Epithelial cell of esophagus (primary cell): ENCODE results near the gene TTC39A.

Experiments
- DNase-seq: peaks from one replicate; pipeline ENCODE4 v3.0.0; 2010; ENCODE audit warnings: low read depth
- H3K4me3 ChIP-seq: 2 replicates; pipeline ENCODE4 v1.5.1; 2011; ENCODE audit warnings: mild to moderate bottlenecking, low read length, control low read depth
- TF ChIP-seq, protein P1 (sequence below): IDR thresholded peaks from 2 replicates; pipeline ENCODE4 v1.5.1; 2011; ENCODE audit warnings: low read depth, mild to moderate bottlenecking, low read length, control low read depth, inconsistent platforms; ENCODE audit not compliant: insufficient read depth; ENCODE audit errors: missing control alignments

Gene TTC39A

DNA sequence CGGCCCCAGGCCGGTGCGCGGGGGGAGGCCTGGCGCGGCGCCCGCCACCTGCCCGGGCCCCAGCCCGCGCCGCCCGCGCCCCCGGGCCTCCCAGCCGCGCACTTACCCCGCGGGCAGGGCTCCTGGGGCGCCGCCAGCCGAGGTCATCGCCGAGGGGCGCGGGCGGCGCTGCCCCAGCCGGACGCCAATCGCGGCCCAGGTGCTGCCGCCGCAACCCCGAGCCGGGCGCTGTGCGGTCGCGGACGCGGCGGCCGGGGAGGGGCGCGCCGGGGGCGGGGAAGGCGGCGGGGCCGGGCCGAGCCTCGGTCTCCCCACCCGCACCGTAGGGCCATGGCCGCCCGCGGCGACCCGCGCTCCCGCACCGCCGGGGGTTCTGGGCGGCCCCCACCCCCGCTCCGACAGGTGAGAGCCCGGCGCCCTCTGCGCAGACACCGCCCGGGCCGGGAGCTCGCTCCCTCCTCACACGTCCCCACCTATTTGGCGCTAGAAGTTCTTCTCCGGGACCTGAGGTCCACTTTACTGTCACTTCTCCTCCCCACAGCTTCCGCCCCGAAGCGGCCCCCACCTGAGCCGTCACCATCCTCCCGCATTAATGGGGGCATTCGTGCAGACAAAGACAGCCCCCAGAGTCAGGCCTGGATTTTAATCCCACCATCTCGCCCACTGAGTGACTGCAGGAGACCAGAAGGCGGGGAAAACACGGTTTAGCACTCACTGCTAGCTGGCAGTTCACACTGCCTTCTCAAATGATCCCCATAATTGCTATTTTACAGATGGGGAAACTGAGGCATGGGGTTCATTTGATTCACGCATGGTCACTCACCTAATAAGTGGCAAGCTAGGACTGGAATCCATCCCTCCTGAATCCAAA is at the start of gene TTC39A:
TTC39A (minus strand) TSS at position 232 of the 871 bp plus-strand sequence; CDS start at position 147, 85 bp downstream.
- DNase-seq = no peak
- H3K4me3 ChIP-seq = peak within 1 kb of the TSS; percentile 32
- TF ChIP-seq, protein P1, sequence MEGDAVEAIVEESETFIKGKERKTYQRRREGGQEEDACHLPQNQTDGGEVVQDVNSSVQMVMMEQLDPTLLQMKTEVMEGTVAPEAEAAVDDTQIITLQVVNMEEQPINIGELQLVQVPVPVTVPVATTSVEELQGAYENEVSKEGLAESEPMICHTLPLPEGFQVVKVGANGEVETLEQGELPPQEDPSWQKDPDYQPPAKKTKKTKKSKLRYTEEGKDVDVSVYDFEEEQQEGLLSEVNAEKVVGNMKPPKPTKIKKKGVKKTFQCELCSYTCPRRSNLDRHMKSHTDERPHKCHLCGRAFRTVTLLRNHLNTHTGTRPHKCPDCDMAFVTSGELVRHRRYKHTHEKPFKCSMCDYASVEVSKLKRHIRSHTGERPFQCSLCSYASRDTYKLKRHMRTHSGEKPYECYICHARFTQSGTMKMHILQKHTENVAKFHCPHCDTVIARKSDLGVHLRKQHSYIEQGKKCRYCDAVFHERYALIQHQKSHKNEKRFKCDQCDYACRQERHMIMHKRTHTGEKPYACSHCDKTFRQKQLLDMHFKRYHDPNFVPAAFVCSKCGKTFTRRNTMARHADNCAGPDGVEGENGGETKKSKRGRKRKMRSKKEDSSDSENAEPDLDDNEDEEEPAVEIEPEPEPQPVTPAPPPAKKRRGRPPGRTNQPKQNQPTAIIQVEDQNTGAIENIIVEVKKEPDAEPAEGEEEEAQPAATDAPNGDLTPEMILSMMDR = no peak

DNA sequence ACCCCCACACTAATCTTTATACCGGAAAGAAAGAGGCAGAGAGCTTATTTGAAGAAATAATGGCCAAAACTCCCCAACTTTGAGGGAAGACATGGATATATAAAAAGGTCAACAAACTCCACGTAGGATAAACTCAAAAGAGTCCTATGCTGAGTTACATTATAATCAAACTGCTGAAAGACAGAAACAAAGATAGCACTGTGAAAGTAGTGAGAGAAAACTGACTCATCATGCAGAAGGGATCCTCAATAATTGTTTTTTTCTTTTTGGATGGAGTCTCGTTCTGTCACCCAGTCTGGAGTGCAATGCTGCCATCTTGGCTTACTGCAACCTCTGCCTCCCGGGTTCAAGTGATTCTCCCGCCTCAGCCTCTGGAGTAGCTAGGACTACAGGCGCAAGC is 48.5 kb upstream of the TTC39A start:
- TF ChIP-seq, protein P1 = no peak
- no peak for DNase-seq
- no peak overlapping the region for H3K4me3 ChIP-seq

DNA sequence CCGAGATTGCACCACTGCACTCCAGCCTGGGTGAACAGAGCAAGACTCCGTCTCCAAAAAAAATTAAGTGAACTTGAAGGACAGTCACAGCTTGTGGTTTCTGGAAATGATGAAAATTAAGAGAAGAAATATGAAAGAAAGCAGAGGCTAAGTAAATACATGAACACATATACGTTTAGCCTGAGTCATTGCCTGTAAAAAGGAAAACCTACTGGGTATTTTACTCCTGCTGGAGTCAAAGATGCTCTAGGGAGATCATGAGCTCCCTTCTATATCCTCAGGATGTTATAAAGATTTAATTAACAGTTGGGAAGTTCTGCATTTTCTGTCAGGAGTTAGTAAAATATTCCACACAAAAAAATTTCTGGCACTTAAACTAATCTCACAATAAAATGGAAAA is 43.5 kb upstream of the TTC39A start:
- TF ChIP-seq, protein P1 = no peak

DNA sequence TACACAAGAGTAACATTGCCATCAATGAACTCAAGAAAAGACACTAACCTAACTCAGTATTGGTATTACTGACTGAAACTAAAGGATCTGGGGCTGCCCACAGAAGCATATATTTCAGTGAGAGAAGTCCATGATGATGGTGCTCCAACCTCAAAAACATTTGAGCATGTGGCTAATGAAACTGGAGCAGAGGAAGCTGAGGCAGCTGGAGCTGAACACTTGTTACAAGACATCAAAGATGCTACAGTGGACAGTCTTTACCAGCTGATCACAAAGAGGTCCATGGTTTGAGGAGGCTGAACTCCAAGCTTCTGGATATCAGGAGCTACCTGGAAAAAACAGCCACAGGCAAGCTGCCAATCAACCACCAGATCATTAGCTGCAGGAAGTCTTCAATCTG is 42.2 kb upstream of the TTC39A start:
- TF ChIP-seq, protein P1 = no peak
- DNase-seq = no peak

More for the DNA sequence above, 43.5 kb upstream of the TTC39A start:
- H3K4me3 ChIP-seq = no peak overlapping the region
- DNase-seq = no peak

DNA sequence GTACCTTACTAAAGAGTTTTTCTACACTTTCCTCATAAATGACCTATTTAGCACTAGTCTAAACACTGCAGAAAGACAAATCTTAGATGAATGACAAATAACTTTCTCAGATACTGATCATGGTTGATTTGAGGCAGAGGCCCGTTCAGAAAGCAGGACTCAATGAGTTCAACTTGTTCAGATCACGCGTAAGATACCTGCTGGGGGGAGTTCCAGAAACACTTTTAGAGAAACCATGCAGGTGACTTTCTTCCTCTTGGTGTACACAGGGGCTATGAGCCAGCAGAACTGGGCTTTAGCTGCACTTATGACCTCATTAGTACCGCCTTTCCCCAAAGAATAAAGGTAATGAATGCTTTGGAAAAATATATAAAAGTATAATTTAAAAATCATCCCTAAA is 38.8 kb upstream of the TTC39A start:
- TF ChIP-seq, protein P1 = no peak
- DNase-seq = no peak
- H3K4me3 ChIP-seq = no peak overlapping the region

More for the DNA sequence above, 42.2 kb upstream of the TTC39A start:
- H3K4me3 ChIP-seq = no peak overlapping the region

DNA sequence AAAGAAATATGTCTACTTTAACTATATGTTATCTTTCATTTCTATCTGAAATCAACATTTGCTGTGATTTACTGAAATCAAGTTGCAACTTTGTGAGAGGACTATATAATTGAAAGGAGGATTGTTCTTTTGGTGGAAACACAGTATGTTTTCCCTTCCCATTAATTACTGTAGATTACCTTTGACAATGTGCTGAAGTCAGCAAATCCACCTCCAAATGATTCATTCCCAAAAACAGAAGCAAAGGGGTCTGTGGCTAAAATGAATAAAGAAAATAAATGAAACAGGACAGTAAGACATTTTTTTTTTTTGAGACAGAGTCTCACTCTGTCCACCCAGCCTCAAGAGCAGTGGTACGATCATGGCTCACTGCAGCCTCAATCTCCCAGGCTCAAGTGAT is 35.4 kb upstream of the TTC39A start:
- DNase-seq = no peak
- TF ChIP-seq, protein P1 = no peak
- no peak overlapping the region for H3K4me3 ChIP-seq

DNA sequence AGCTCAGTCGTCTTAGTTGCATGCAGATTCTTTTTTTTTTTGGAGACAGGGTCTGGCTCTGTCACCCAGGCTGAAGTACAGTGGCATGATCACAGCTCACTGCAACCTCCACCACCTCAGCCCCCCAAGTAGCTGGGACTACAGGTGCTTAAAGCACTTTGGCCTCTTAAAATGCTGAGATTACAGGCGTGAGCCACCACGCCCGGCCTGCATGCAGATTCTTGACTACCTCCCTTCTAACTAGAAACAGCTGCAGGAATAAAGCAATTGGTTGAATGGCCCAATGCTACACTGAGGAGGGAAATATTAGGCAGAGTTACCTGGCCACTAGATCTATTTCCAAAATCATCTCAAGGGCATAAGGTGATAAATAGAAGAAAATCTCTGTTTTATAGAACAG is 29.5 kb upstream of the TTC39A start:
- TF ChIP-seq, protein P1 = no peak
- DNase-seq = no peak
- H3K4me3 ChIP-seq = no peak overlapping the region
